Smooth muscle cell (in vitro differentiated cells): ENCODE results near the gene MT1HL1. TPM values are rescaled to one million over a fixed set of nuclear protein-coding genes. Genes with fewer than 3 reads are reported as not detected.

ENCODE experiments used
- DNase-seq: peaks from one replicate; lab custom pipeline; 2025; ENCODE audit not compliant: unreplicated experiment; lab: John Stamatoyannopoulos, UW
- H2AFZ ChIP-seq: fragments of 200-600 bp; sonication (generic); 2 replicates; pipeline ENCODE4 v1.6.0; 2016; ENCODE audit warnings: antibody characterized with exemption, low read depth, mild to moderate bottlenecking
- H3F3A ChIP-seq: fragments of 200-600 bp; sonication (generic); 2 replicates; pipeline ENCODE4 v1.6.0; 2017; ENCODE audit warnings: antibody characterized with exemption, low read depth
- H3K27ac ChIP-seq: fragments of 200-600 bp; sonication (generic); 2 replicates; pipeline ENCODE4 v1.5.1; 2016; ENCODE audit warnings: low read depth, mild to moderate bottlenecking
- H3K27me3 ChIP-seq: fragments of 200-600 bp; sonication (generic); 2 replicates; pipeline ENCODE4 v1.6.1; 2016; ENCODE audit warnings: low read depth, mild to moderate bottlenecking
- H3K36me3 ChIP-seq: fragments of 200-600 bp; sonication (generic); 2 replicates; pipeline ENCODE4 v1.5.1; 2016; ENCODE audit warnings: low read depth
- H3K4me1 ChIP-seq: fragments of 200-600 bp; sonication (generic); 2 replicates; pipeline ENCODE4 v1.5.1; 2016; ENCODE audit warnings: low read depth
- H3K4me2 ChIP-seq: fragments of 200-600 bp; sonication (generic); 2 replicates; pipeline ENCODE4 v1.6.0; 2016; ENCODE audit warnings: mild to moderate bottlenecking
- H3K4me3 ChIP-seq: fragments of 200-600 bp; sonication (generic); 2 replicates; pipeline ENCODE4 v1.5.1; 2016; ENCODE audit warnings: mild to moderate bottlenecking
- H3K79me2 ChIP-seq: fragments of 200-600 bp; sonication (generic); 2 replicates; pipeline ENCODE4 v1.6.0; 2016; ENCODE audit warnings: low read depth, mild to moderate bottlenecking
- H3K9ac ChIP-seq: fragments of 200-600 bp; sonication (generic); 2 replicates; pipeline ENCODE4 v1.6.0; 2016; ENCODE audit warnings: low read depth
- H3K9me3 ChIP-seq: fragments of 200-600 bp; sonication (generic); replicated peaks from 2 replicates; pipeline ENCODE4 v1.5.1; 2016; ENCODE audit warnings: low read depth
- H4K20me1 ChIP-seq: fragments of 200-600 bp; sonication (generic); 2 replicates; pipeline ENCODE4 v1.6.0; 2016; ENCODE audit warnings: low read depth
- WGBS: methylation state at CpG from one replicate; pipeline ENCODE4 v1.1.7; 2016; ENCODE audit warnings: low lambda C conversion rate; 5-methylcytosine and 5-hydroxymethylcytosine counted together
- polyA plus RNA-seq: library from polyadenylated mRNA; unstranded; fragments of >200 nt; fragmentation: Nextera tagmentation; extraction: Ambion mirVana; gene quantifications from 2 replicates; pipeline ENCODE4 v1.2.1, GENCODE V29; 2016
- total RNA-seq: library from RNA; depleted of rRNA; stranded (reverse); fragments of >200 nt; gene quantifications from 2 replicates; pipeline ENCODE4 v1.2.3, GENCODE V29; 2014
- TF ChIP-seq, protein P1 (sequence below): fragments of 200-600 bp; sonication (generic); IDR thresholded peaks from 2 replicates; pipeline ENCODE4 v1.5.1; 2017; ENCODE audit warnings: borderline replicate concordance, mild to moderate bottlenecking, antibody characterized with exemption; ENCODE audit not compliant: insufficient read depth, poor library complexity, severe bottlenecking

The MT1HL1 gene
- total and polyA plus RNA-seq, 2 experiments from 2014 or later: not detected

GRCh38 chr1:237025358-237026074 is 21.3 kb upstream of the MT1HL1 start:
- H3K36me3 ChIP-seq: no peaks in the 10 kb centered on the region
- H2AFZ ChIP-seq: no peak overlapping the region
- H3K27me3 ChIP-seq: no peaks in the 10 kb centered on the region
- H3K9ac ChIP-seq: no peak overlapping the region
- H3K4me3 ChIP-seq: no peak overlapping the region
- H3K9me3 ChIP-seq: no peaks in the 10 kb centered on the region
- no peak overlapping the region for H3K27ac ChIP-seq
- over 99% methylated on average over 9 of the region's 10 CpGs for WGBS
- no peak overlapping the region for H3K4me2 ChIP-seq
- no peaks in the 10 kb centered on the region for H3K79me2 ChIP-seq
- DNase-seq: no peak
- no peaks in the 10 kb centered on the region for H3F3A ChIP-seq
- TF ChIP-seq, protein P1, sequence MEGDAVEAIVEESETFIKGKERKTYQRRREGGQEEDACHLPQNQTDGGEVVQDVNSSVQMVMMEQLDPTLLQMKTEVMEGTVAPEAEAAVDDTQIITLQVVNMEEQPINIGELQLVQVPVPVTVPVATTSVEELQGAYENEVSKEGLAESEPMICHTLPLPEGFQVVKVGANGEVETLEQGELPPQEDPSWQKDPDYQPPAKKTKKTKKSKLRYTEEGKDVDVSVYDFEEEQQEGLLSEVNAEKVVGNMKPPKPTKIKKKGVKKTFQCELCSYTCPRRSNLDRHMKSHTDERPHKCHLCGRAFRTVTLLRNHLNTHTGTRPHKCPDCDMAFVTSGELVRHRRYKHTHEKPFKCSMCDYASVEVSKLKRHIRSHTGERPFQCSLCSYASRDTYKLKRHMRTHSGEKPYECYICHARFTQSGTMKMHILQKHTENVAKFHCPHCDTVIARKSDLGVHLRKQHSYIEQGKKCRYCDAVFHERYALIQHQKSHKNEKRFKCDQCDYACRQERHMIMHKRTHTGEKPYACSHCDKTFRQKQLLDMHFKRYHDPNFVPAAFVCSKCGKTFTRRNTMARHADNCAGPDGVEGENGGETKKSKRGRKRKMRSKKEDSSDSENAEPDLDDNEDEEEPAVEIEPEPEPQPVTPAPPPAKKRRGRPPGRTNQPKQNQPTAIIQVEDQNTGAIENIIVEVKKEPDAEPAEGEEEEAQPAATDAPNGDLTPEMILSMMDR: no peak
- H3K4me1 ChIP-seq: no peaks in the 10 kb centered on the region
- H4K20me1 ChIP-seq: no peaks in the 10 kb centered on the region

DNA sequence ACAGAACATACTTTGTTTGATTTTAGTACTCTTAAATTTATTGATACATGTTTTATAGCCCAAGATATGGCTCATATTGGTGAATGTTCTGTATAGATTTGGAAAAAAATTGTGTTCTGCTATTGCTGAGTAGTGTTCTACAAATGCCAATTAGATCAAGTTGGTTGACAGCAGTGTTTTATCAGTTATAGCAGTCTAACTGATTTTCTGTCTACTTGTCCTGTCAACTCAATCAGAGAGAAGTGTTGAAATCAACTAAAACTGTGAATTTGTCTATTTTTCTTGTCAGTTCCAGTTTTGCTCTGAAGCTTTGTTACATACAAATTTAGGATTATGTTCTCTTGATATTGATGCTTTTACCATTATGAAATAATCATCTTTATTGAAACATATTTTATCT is 14.7 kb upstream of the MT1HL1 start:
- H3K27ac ChIP-seq: no peak overlapping the region
- no peak overlapping the region for H2AFZ ChIP-seq
- H3K27me3 ChIP-seq: peaks cover 13% of the 10 kb centered on the region
- no peaks in the 10 kb centered on the region for H3K79me2 ChIP-seq
- TF ChIP-seq, protein P1: no peak
- DNase-seq: no peak
- H3K36me3 ChIP-seq: no peaks in the 10 kb centered on the region
- H3K4me1 ChIP-seq: peaks cover 3% of the 10 kb centered on the region
- H3K4me2 ChIP-seq: no peak overlapping the region
- no peak overlapping the region for H3K4me3 ChIP-seq
- no peak overlapping the region for H3K9ac ChIP-seq
- no peaks in the 10 kb centered on the region for H3K9me3 ChIP-seq
- no peaks in the 10 kb centered on the region for H3F3A ChIP-seq
- H4K20me1 ChIP-seq: no peaks in the 10 kb centered on the region

- peaks cover 3% of the 10 kb centered on the region for H3K4me1 ChIP-seq
- no peaks in the 10 kb centered on the region for H3K36me3 ChIP-seq
- H3K4me2 ChIP-seq: no peak overlapping the region
- WGBS: 59% methylated on average over 1 of the region's 1 CpG
- H3K27me3 ChIP-seq: peaks cover 13% of the 10 kb centered on the region
- H3K27ac ChIP-seq: no peak overlapping the region
- H3K9ac ChIP-seq: no peak overlapping the region
- no peaks in the 10 kb centered on the region for H4K20me1 ChIP-seq
- H3F3A ChIP-seq: no peaks in the 10 kb centered on the region
- TF ChIP-seq, protein P1: no peak
- no peak overlapping the region for H3K4me3 ChIP-seq
- no peak overlapping the region for H2AFZ ChIP-seq
- DNase-seq: no peak
- no peaks in the 10 kb centered on the region for H3K79me2 ChIP-seq
- H3K9me3 ChIP-seq: no peaks in the 10 kb centered on the region
Observed at GRCh38 chr1:237016626-237017025, 12.4 kb upstream of the MT1HL1 start.

DNA sequence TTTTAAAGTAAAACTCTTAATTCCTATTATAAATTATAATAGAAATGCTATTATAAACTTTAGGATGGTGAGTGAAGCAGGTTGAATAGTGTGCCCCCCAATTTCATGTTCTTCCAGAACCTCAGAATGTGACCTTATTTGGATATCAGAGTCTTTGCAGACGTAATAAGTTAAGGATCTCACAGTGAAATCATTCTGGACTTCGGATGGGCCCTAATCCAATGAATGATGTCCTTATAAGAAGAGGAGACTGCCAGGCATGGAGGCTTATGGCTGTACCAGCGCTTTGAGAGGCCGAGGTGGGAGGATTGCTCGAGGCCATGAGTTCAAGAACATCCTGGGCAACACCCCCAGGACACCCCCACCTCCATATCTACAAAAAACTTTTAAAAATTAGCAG is 9.4 kb upstream of the MT1HL1 start:
- no peaks in the 10 kb centered on the region for H4K20me1 ChIP-seq
- no peaks in the 10 kb centered on the region for H3K79me2 ChIP-seq
- no peaks in the 10 kb centered on the region for H3K9me3 ChIP-seq
- H3K4me2 ChIP-seq: no peak overlapping the region
- no peak overlapping the region for H2AFZ ChIP-seq
- no peaks in the 10 kb centered on the region for H3K36me3 ChIP-seq
- DNase-seq: no peak
- peaks cover 13% of the 10 kb centered on the region for H3K27me3 ChIP-seq
- peaks cover 3% of the 10 kb centered on the region for H3K4me1 ChIP-seq
- H3K27ac ChIP-seq: no peak overlapping the region
- H3F3A ChIP-seq: no peaks in the 10 kb centered on the region
- TF ChIP-seq, protein P1: no peak
- H3K4me3 ChIP-seq: no peak overlapping the region
- WGBS: 92% methylated on average over 5 of the region's 5 CpGs
- H3K9ac ChIP-seq: no peak overlapping the region
